HG03097 (cell line): ENCODE measurements around the gene PRPSAP1.
"Not testable (repeated sequence)": the region's sequence is repeated elsewhere in the genome, so short reads cannot be mapped to it uniquely, and the experiment has no call there.

Source experiments
- ATAC-seq: cut with Tn5 transposase; IDR thresholded peaks from one replicate; pipeline ENCODE4 v1.9.1; 2021; ENCODE audit not compliant: unreplicated experiment, low FRiP score

PRPSAP1 gene

DNA sequence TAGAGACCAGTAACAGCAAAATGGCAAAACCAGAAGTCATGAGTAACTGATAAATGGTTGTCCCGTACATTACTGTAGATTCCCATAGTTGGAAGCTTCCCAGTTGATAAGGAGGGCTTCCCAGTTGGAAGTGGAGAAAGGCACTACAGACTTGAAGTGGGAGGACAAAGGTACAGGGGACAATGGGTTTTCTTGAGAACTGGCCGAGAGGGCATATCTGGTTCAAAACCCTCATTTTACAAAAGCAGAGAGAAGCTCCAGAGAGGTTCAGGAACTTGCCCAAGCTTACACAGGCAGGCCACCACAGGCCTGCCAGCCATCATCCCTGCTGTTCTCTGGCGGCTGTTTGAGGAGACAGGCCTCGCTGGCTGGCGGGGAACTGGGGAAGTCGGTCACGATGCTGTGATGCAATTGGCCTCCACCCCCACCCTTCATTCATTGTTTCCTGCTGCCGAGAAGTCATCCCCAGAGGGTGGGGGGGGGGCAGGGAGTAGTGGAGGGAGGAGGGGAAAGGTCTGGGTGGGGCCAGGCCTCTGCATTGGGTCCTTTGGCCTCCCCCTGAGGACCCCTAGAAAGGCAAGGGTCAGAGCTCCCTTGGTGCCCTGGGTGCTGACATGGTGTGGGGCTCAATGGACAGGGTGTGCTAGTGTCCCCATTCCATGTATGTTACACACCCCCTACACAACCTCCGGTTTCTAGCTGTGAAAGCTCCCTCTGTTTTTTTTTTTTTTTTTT, 85.5 kb downstream of the PRPSAP1 start:
- ATAC-seq: no peak

DNA sequence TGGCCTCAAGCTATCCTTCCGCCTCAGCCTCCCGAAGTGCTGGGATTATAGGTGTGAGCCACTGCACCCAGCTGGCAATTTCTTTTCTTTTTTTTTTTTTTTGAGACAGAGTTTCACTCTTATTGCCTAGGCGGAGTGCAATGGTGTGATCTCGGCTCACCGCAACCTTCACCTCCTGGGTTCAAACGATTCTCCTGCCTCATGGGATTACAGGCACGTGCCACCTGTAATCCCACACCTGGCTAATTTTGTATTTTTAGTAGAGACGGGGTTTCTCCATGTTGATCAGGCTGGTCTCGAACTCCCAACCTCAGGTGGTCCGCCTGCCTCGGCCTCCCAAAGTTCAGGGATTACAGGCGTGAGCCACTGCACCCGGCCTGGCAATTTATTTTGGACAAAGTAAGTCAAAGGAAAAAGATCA, 86.1 kb downstream of the PRPSAP1 start:
- ATAC-seq: not testable (repeated sequence)

DNA sequence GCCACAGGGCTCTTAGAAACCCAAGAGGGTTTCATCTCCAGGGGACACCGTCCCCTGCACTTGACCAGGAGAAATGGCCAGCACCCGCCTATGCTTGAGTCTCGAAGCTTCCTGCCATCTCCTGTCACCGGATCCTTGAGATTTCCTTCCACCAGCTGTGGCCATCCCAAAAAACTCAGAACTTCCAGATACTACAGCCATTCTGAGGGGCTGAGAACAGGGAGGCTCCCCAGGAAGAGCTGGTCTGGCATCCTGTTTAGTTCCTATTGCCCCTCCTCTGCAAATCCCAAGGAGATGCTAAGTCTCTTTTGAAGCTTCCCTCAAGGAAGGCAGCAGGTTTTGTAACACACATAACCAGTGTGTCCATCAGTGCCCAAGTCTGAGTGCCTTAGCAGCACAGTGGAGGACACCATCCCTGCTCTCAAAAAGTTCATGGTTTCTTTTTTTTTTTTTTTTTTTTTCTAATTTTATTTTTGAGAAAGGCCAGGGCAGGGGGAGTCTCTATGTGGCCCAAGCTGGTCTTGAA, 86.6 kb downstream of the PRPSAP1 start:
- ATAC-seq: no peak

DNA sequence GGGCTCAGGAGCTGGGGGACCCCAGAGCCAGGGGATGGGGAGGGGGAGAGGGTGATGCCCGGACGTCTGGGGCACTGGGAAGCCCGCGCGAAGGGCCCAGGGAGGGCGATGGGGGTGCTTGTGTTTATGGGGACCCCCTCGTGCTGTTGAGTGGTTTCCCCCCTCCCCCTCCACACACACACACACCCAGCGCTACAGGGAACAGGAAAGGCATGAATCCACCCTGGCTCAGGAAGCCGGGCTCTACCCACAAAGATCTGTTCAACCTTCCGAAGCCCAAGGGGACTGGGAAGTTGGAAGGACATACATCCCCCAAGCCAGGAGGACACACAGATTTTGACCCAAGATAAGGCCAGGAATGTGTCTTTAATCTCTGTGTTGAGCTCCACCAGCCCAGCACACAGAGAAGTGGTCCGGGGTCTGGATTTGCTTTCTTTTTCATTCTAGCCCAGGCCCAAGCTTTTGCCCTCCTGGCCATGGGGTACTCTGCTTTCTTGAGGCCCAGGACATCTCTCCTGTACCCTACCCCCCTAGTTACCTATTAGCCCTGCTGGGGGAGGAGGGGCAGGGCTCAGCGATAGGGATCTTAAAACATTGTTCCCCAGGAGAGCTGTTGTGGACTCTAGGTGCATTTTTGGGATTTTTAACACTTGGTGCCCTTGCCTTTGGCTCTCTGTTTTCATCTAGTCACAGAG, 87.3 kb downstream of the PRPSAP1 start:
- ATAC-seq: no peak

DNA sequence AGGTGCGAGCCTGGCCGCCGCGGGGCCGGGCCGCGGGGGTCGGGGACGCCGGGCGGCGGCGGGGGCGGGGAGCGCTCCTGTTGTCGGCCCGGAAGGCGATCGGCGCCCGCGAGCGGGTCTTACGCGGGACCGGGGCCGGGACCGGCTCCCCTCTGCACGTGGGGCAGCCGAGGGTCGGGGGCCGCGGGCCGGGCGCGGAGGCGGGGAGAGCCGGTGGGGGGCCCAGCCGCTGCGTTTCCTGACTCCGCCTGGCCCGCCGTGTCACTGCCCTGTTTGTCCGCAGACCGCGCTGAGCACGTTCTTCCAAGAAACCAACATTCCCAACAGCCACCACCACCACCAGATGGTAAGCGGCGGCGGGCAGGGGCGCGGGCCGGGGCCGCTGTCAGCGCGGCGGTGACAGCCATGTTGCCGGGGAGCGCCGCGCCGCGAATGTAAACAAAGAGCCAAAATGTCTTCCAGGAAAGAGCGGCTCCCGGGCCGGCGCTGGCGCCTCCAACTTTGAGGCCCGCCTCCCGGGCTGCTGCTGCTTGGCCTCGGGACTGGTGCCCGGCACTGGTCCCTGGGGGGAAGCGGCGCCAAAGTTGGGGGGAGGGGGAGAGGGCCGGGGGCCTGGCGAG, 88.0 kb downstream of the PRPSAP1 start:
- no peak for ATAC-seq

DNA sequence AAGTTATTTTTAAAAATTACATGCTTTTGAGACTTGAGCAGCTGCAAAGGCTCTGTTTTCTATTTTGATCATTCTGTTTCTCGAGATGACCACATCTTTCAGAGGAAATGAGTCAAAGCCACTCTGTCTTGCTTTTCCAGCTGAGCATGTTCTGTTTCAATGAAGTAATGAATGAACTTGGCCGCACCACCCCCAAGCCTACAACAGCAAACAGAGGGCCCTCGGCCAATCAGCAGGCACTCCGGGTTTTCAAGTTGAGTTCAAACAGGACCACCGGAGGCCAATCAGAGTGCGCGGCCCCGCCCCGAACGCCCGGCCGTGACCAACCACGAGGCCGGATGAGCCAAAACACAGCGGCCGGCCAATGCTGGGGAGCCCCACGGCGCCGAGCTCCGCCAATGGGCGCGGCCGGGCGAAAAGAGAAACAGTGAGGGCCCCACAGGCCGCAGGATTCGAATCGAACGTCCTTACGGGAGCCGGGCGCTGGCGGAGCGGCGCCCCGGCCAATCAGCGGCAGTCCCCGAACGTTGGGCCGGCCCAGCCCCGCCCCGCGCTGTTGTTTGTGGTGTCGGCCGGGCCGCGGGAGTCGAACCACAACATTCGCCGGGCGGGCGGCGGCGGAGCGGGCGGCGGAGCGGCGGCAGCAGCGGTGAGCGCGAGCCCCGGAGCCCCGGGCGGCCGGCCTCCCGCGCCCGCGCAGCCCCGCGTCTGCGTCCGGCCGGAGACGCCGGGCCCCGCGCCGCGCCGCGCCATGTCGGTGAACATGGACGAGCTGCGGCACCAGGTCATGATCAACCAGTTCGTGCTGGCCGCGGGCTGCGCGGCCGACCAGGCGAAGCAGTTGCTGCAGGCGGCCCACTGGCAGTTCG, 88.7 kb downstream of the PRPSAP1 start, which contains the start of gene UBALD2:
Gene UBALD2, plus strand, starts transcription at position 594 of the 869 bp plus-strand sequence. Its CDS starts 158 bp downstream, at position 752.
- peak; percentile 63 for ATAC-seq

DNA sequence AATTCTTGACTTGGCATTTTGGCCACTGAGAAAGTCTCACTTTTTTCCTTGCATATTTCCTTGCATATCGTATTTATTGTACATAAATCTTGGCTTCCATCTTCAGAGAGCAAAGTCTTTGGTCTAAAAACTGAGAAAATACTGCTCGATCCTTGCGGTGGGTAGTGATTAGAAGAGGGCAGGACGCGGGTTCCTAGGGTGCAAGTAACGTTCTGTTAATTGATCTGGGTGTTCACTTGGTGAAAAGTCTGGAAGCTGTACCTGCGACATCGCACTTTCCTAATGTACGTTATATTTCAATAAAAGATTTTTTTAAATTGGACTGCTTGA, 89.3 kb downstream of the PRPSAP1 start:
- ATAC-seq: no peak

DNA sequence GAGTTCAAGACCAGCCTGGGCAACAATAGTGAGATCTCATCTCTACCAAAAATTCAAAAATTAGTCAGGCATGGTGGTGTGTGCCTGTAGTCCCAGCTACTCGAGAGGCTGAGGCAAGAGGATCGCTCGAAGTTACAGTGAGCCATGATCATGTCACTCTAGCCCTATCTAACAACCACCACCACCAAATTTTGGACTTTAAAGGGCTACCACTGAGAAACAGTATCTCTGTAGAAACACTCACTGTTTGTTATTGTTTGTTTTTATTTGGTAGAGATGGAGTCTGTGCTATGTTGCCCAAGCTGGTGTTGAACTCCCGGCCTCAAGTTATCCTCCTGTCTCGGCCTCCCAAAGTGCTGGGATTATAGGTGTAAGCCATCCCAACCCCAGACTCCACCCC, 89.8 kb downstream of the PRPSAP1 start:
- no peak for ATAC-seq

DNA sequence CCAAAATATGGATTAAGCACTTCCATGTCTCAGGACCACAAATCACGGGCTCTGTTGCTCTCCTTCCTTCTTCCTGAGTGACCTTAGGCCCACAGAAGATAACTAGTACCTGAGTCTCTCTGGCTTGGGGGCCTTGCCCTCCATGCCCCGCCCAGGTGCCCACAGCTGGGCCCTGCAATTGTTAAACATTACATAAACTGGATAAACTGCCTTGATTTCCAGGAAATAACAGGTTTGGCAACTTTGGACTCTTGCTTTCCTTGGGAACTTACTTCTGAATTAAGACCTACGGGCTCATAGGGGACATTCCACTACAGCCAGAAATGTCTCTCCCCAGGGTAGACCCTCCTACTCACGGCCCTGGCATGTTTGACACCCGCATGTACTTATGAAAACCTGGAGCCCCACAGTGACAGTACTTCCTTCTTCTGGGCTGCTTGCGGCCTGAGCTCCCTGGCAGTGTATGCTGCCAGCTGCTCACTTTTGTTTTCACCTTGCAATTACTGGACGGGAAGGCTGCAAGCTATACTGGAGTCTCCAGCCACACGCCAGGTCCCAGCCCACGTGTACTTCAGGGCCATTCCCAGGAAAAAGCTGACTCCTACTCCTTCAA, 90.9 kb downstream of the PRPSAP1 start:
- ATAC-seq: no peak

DNA sequence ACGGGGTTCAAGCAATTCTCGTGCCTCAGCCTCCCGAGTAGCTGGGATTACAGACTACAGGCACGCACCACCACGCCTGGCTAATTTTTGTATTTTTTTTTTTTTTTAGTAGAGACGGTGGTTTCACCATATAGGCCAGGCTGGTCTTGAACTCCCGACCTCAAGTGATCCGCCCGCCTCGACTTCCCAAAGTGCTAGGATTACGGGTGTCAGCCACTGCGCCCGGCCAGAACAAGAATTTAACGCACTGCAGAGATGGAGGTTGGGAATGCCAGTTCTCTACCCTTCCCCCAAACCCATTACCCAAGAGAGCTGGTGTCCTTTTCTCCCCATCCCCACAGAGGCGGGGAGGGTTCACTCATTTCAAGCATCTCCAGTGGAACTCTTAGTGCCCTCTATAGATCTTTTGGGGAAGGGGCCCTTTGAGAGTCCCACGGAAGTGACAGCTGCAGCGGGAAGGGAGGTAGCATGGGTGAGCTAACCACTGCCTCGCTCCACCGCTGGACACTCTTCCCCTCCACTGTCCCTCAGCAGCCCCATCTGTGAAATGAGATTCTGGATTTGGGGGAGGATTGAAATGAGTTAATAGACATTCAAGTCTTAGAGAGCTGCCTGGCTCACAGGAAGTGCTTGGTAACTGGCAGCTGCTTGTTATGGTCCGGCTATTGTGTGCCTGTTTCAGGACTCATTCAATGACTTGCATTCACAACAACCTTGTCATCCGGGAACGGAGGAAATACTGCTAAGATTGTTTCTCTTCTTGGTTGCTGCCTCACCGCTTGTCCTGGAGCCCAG, 92.1 kb downstream of the PRPSAP1 start:
- no peak for ATAC-seq

DNA sequence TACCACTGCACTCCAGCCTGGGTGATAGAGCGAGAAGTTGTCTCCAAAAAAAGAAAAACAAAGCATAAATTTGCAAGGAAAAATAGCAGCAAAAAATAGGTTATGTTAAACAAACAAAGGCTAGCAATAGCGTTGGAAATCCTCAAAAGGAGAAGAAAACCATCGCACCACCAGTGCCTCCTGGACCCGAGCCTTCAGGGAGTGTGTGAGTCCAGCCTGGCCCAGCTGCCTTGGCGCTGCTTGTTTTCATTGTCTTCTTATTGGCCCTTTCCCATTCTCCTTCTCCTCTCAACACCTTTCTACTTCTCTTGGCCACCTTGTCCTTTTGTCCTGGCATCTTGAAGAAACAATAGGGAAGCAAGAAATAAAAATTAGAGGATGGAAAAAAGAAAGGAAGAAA, 93.0 kb downstream of the PRPSAP1 start:
- no peak for ATAC-seq

DNA sequence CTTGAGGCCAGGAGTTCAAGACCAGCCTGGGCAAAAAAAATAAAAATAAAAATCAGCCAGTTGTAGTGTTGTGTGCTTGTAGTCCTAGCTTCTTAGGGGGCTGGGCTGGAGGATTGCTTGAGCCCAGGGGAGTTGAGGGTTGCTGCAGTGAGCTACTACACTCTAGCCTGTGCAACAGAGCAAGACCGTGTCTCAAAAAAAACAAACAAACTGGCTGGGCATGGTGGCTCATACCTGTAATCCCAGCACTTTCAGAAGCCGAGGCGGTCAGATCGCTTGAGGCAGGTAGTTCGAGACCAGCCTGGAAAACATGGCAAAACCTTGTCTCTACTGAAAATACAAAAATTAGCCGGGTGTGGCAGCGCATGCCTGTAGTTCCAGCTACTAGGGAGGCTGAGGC, 93.5 kb downstream of the PRPSAP1 start:
- no peak for ATAC-seq
